GM12873 (cell line): Measurements from ENCODE around the gene LRP1B.

ENCODE experiments used
- CTCF ChIP-seq: IDR thresholded peaks from 2 replicates; pipeline ENCODE4 v1.5.1; 2012; ENCODE audit warnings: low read depth, mild to moderate bottlenecking, moderate library complexity, low read length, control low read depth; ENCODE audit not compliant: insufficient read depth; ENCODE audit errors: missing control alignments

Gene LRP1B

DNA sequence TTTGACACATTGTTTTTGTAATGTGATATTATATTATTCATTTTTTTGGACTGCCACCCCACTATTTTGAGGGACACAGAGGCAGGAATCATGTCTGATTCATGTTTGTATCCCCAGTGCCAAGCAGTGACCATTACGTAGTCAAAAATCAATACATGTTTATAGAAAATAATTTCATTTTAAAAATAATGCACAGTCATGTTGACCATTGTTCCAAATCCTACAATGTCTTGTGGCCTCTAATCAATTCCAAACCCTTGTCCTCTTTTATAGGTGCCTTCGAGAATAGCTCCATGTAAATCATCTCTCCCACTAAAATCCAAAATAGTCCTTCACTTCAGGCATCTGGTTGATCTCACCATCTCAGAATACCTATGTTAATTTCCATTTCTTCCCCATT is 454.7 kb downstream of the LRP1B start:
- no peak for TF ChIP-seq CTCF

GRCh38 chr2:141666191-141666590 is 464.6 kb downstream of the LRP1B start:
- no peak for TF ChIP-seq CTCF

GRCh38 chr2:141660232-141660631 is 470.6 kb downstream of the LRP1B start:
- TF ChIP-seq CTCF = no peak

DNA sequence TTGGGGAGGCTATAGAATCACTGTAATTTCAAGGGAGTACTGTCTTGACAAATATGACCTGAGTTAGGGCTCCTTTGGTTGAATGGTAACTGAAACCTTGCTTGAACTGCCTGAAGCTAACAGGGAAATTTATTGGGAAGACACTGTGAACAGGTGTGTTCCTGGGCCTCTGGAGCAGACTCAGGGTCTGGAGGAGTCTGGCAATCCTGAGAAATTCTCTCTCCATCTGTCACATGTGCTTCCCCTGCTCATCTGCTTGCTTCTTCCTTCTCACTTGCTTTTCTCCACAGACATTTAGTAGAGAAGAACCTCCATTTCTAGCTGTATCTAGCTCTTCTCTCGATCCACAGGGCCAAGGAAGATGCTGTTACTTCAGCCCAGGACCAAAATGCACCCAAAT is 476.5 kb downstream of the LRP1B start:
- TF ChIP-seq CTCF = no peak

DNA sequence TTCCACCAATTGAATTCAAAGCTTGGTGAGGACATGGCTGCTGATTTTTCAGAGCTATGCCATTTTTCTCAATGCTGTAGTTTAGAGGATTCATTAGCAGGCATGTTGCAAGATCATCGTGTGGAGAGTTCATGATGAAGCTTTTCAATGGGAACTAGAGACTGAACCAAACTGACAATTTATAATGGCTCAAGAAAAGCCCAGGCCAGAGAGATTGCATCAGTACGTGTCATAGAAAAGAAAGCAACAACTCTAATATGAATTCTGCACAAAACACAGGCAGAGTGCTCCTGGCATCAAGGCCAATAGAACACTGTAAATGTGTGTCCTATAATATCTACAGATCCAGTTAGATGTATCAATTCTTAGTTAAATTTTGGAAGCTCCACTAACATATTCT is 477.6 kb downstream of the LRP1B start:
- no peak for TF ChIP-seq CTCF

GRCh38 chr2:141652308-141652707 is 478.5 kb downstream of the LRP1B start:
- TF ChIP-seq CTCF = no peak

- TF ChIP-seq CTCF = no peak
Measured at GRCh38 chr2:141647353-141647752, 483.5 kb downstream of the LRP1B start.

GRCh38 chr2:141641462-141641861 is 489.4 kb downstream of the LRP1B start:
- TF ChIP-seq CTCF = no peak
